ENCODE measurements around the gene CDC42SE2. TPM values are rescaled to one million over a fixed set of nuclear protein-coding genes. Genes with fewer than 3 reads are reported as not detected.

Gene CDC42SE2
- total RNA-seq, 1 donor from 2014 or later, result 41.2 TPM

- Histone ChIP-seq H3K4me3 (ENCODE audit: low read depth, low read length) (peak overlapping the region; percentile 99), H3K27me3 (ENCODE audit: control insufficient read depth, insufficient read depth, low read length) (no peaks in the 10 kb centered on the region), H3K36me3 (ENCODE audit: control insufficient read depth, insufficient read depth, low read length) (no peaks in the 10 kb centered on the region)
- DNase-seq (ENCODE audit: low read depth), result no peak
- TF ChIP-seq CTCF (IDR thresholded peaks at IDR 0.05; ENCODE audit: insufficient read depth, low read length, poor library complexity, severe bottlenecking), result no peak
Measured at GRCh38 chr5:131262953-131263541, 806 bp upstream of the CDC42SE2 start.

- DNase-seq (ENCODE audit: low read depth), result no peak
- TF ChIP-seq CTCF (IDR thresholded peaks at IDR 0.05; ENCODE audit: insufficient read depth, low read length, poor library complexity, severe bottlenecking), result no peak
- Histone ChIP-seq H3K36me3 (ENCODE audit: control insufficient read depth, insufficient read depth, low read length) (no peaks in the 10 kb centered on the region), H3K4me3 (ENCODE audit: low read depth, low read length) (peak overlapping the region; percentile 99), H3K27me3 (ENCODE audit: control insufficient read depth, insufficient read depth, low read length) (no peaks in the 10 kb centered on the region)
Measured at GRCh38 chr5:131264451-131265099, 722 bp downstream of the CDC42SE2 start.

GRCh38 chr5:131265311-131265803 lies 1.5 kb downstream of the CDC42SE2 start:
- Histone ChIP-seq H3K27me3 (ENCODE audit: control insufficient read depth, insufficient read depth, low read length) (no peaks in the 10 kb centered on the region), H3K4me3 (ENCODE audit: low read depth, low read length) (peak overlapping the region; percentile 99), H3K36me3 (ENCODE audit: control insufficient read depth, insufficient read depth, low read length) (no peaks in the 10 kb centered on the region)
- peak; percentile 32 for TF ChIP-seq CTCF (IDR thresholded peaks at IDR 0.05; ENCODE audit: insufficient read depth, low read length, poor library complexity, severe bottlenecking)
- DNase-seq (ENCODE audit: low read depth), result no peak

- H3K27me3 ChIP-seq (ENCODE audit: control insufficient read depth, insufficient read depth, low read length), result no peaks in the 10 kb centered on the region
- no peak for DNase-seq (ENCODE audit: low read depth)
- no peak for TF ChIP-seq CTCF (IDR thresholded peaks at IDR 0.05; ENCODE audit: insufficient read depth, low read length, poor library complexity, severe bottlenecking)
- H3K4me3 ChIP-seq (ENCODE audit: low read depth, low read length), result no peak overlapping the region
- no peaks in the 10 kb centered on the region for H3K36me3 ChIP-seq (ENCODE audit: control insufficient read depth, insufficient read depth, low read length)
Measured at GRCh38 chr5:131266370-131267060, 2.7 kb downstream of the CDC42SE2 start.

GRCh38 chr5:131268758-131269370 lies 5.0 kb downstream of the CDC42SE2 start:
- Histone ChIP-seq H3K36me3 (ENCODE audit: control insufficient read depth, insufficient read depth, low read length) (no peaks in the 10 kb centered on the region), H3K4me3 (ENCODE audit: low read depth, low read length) (no peak overlapping the region), H3K27me3 (ENCODE audit: control insufficient read depth, insufficient read depth, low read length) (no peaks in the 10 kb centered on the region)
- no peak for DNase-seq (ENCODE audit: low read depth)
- TF ChIP-seq CTCF (IDR thresholded peaks at IDR 0.05; ENCODE audit: insufficient read depth, low read length, poor library complexity, severe bottlenecking), result no peak

All from kidney epithelial cell (primary cell).